IMR-90 (cell line): ENCODE measurements around the gene FAM193A. TPM values are rescaled to one million over a fixed set of nuclear protein-coding genes. Genes with fewer than 3 reads are reported as not detected.
"Not testable (repeated sequence)": the region's sequence is repeated elsewhere in the genome, so short reads cannot be mapped to it uniquely, and the experiment has no call there.

Experiments used
- ATAC-seq: fragments of 200-7000 bp; cut with Tn5 transposase; 2 replicates; pipeline ENCODE4 v1.9.1; 2020; ENCODE audit warnings: low read depth, mild to moderate bottlenecking, moderate library complexity
- BruUV-seq: library from RNA; stranded (reverse); fragments of 400-500 nt; replicated peaks from 2 replicates; lab custom pipeline; 2021; lab: Mats Ljungman, UMichigan
- CTCF ChIA-PET: fragments of 300-600 bp; formaldehyde crosslinking; extraction: SDS; loops from one replicate; lab custom pipeline; 2021; ENCODE audit warnings: antibody characterized with exemption; lab: Yijun Ruan, JAX
- POLR2A ChIA-PET: fragments of 300-600 bp; sonication (Branson Sonifier 250); formaldehyde crosslinking; loops from one replicate; lab custom pipeline; 2022; ENCODE audit warnings: antibody characterized with exemption; ENCODE audit not compliant: unreplicated experiment; lab: Charles Lee
- DNase-seq: peaks from one replicate; pipeline ENCODE4 v3.0.0; 2013
- H2AFZ ChIP-seq: replicated peaks from 2 replicates; pipeline ENCODE3; 2013; ENCODE audit warnings: low read length, mild to moderate bottlenecking; ENCODE audit not compliant: poor library complexity
- H2AK5ac ChIP-seq: 2 replicates; pipeline ENCODE4 v1.6.1; 2013; ENCODE audit warnings: low read depth, low read length, inconsistent platforms
- H2AK9ac ChIP-seq: replicated peaks from 2 replicates; pipeline ENCODE3; 2013; ENCODE audit warnings: mild to moderate bottlenecking, low read depth, low read length, moderate library complexity; ENCODE audit not compliant: poor library complexity
- H2BK120ac ChIP-seq: 2 replicates; pipeline ENCODE4 v1.6.1; 2013; ENCODE audit warnings: low read depth, low read length, inconsistent platforms
- H2BK15ac ChIP-seq: 3 replicates; pipeline ENCODE4 v1.6.1; 2013; ENCODE audit warnings: low read depth, low read length, inconsistent platforms
- H2BK20ac ChIP-seq: 2 replicates; pipeline ENCODE4 v1.6.1; 2013; ENCODE audit warnings: low read depth, mild to moderate bottlenecking, inconsistent platforms, low read length, moderate library complexity
- H2BK5ac ChIP-seq: 2 replicates; pipeline ENCODE4 v1.6.1; 2013; ENCODE audit warnings: mild to moderate bottlenecking, low read depth, low read length, inconsistent platforms; ENCODE audit not compliant: poor library complexity, severe bottlenecking
- H3K14ac ChIP-seq: replicated peaks from 2 replicates; pipeline ENCODE4 v1.6.1; 2013; ENCODE audit warnings: low read depth, low read length, inconsistent platforms
- H3K18ac ChIP-seq: 2 replicates; pipeline ENCODE4 v1.6.1; 2013; ENCODE audit warnings: low read depth, low read length, control low read depth
- H3K23ac ChIP-seq: 2 replicates; pipeline ENCODE4 v1.6.1; 2013; ENCODE audit warnings: low read depth, low read length, inconsistent platforms
- H3K27ac ChIP-seq: 2 replicates; pipeline ENCODE4 v1.5.1; 2013; ENCODE audit warnings: mild to moderate bottlenecking, control low read depth, low read length; ENCODE audit not compliant: insufficient read depth
- H3K27me3 ChIP-seq: 2 replicates; pipeline ENCODE4 v1.6.1; 2013; ENCODE audit warnings: low read length; ENCODE audit not compliant: control insufficient read depth, insufficient read depth
- H3K36me3 ChIP-seq: 2 replicates; pipeline ENCODE4 v1.6.1; 2013; ENCODE audit warnings: low read length, mixed read lengths; ENCODE audit not compliant: control insufficient read depth, insufficient read depth
- H3K4ac ChIP-seq: 2 replicates; pipeline ENCODE4 v1.6.1; 2013; ENCODE audit warnings: low read depth, low read length, inconsistent platforms
- H3K4me1 ChIP-seq: 2 replicates; pipeline ENCODE4 v1.6.1; 2013; ENCODE audit warnings: low read length, mixed read lengths; ENCODE audit not compliant: control insufficient read depth, insufficient read depth
- H3K4me2 ChIP-seq: 2 replicates; pipeline ENCODE4 v1.6.1; 2013; ENCODE audit warnings: low read depth, mild to moderate bottlenecking, control low read depth, low read length, moderate library complexity
- H3K4me3 ChIP-seq: 2 replicates; pipeline ENCODE4 v1.5.1; 2013; ENCODE audit warnings: low read depth, mild to moderate bottlenecking, control low read depth, low read length, moderate library complexity; ENCODE audit not compliant: insufficient read depth
- H3K56ac ChIP-seq: 2 replicates; pipeline ENCODE4 v1.6.1; 2013; ENCODE audit warnings: low read length, inconsistent platforms; ENCODE audit not compliant: insufficient read depth; ENCODE audit errors: extremely low read depth
- H3K79me1 ChIP-seq, 2 experiments: 2 replicates each; pipeline ENCODE4 v1.6.1; 2013; ENCODE audit warnings: low read length in 2 of 2, inconsistent platforms in 1 of 2, low read depth in 1 of 2
- H3K9ac ChIP-seq: 2 replicates; pipeline ENCODE4 v1.6.1; 2013; ENCODE audit warnings: low read depth, low read length, control low read depth
- H3K9me1 ChIP-seq: 2 replicates; pipeline ENCODE4 v1.6.1; 2013; ENCODE audit warnings: low read length, inconsistent platforms; ENCODE audit not compliant: insufficient read depth
- H3K9me3 ChIP-seq: 2 replicates; pipeline ENCODE4 v1.6.1; 2013; ENCODE audit warnings: low read length; ENCODE audit not compliant: control insufficient read depth, insufficient read depth
- H4K20me1 ChIP-seq: 2 replicates; pipeline ENCODE4 v1.6.1; 2013; ENCODE audit warnings: low read length, inconsistent platforms; ENCODE audit not compliant: insufficient read depth
- H4K5ac ChIP-seq: 2 replicates; pipeline ENCODE4 v1.6.1; 2013; ENCODE audit warnings: mild to moderate bottlenecking, low read depth, low read length, control low read depth
- H4K8ac ChIP-seq, 2 experiments: 2 replicates each; pipeline ENCODE4 v1.6.1; 2013; ENCODE audit warnings: low read depth in 2 of 2, low read length in 2 of 2, control low read depth in 1 of 2, inconsistent platforms in 1 of 2
- H4K91ac ChIP-seq: 2 replicates; pipeline ENCODE4 v1.6.1; 2013; ENCODE audit warnings: low read depth, low read length, inconsistent platforms; ENCODE audit not compliant: insufficient read depth
- WGBS, 2 experiments: methylation state at CpG; one replicate each; pipeline versions ENCODE4 v1.1.5 to v1.1.7; 2013; ENCODE audit warnings: missing lambda C conversion rate in 2 of 2; ENCODE audit not compliant: insufficient read length in 1 of 2; ENCODE audit errors: extremely low coverage in 2 of 2; 5-methylcytosine and 5-hydroxymethylcytosine counted together
- dilution Hi-C: fragments of 300-500 bp; cut with HindIII; formaldehyde crosslinking; loops from one replicate; pipeline ENCODE4 v1.14.3; 2018; ENCODE audit warnings: low sequenced_read_pairs; ENCODE audit not compliant: unreplicated experiment
- in situ Hi-C: fragments of 300-500 bp; cut with MboI; formaldehyde crosslinking; loops from 3 replicates; pipeline ENCODE4 v1.14.3; 2019; ENCODE audit warnings: low sequenced_read_pairs, inconsistent platforms, mixed read lengths
- intact Hi-C: fragments of 100-400 bp; cut with micrococcal nuclease; formaldehyde crosslinking; loops from 2 replicates; pipeline ENCODE4 v1.10.0; 2022
- polyA plus RNA-seq, 3 experiments: library from polyadenylated mRNA; depleted of rRNA; stranded (reverse); fragments of >200 nt; gene quantifications; 2 replicates each; pipeline ENCODE4 v1.2.3, GENCODE V29; 2012; ENCODE audit warnings: low replicate concordance in 1 of 3
- total RNA-seq: library from RNA; depleted of rRNA; stranded (reverse); fragments of >200 nt; gene quantifications from 2 replicates; pipeline ENCODE4 v1.2.3, GENCODE V29; 2012

FAM193A gene
- total and polyA plus RNA-seq, 2 of the 4 experiments (the other 2 are of a cell fraction): 6.8 to 11.0 TPM

- H3K36me3 ChIP-seq, H4K8ac ChIP-seq, H3K56ac ChIP-seq, H4K91ac ChIP-seq, H3K4me2 ChIP-seq, H2AK9ac ChIP-seq, H3K4me3 ChIP-seq, H3K18ac ChIP-seq, in situ Hi-C loops, H2AFZ ChIP-seq, H3K9me1 ChIP-seq, POLR2A ChIA-PET, H3K23ac ChIP-seq, H3K4ac ChIP-seq, H2BK15ac ChIP-seq, DNase-seq, dilution Hi-C loops, H2BK5ac ChIP-seq, H3K14ac ChIP-seq, H3K9ac ChIP-seq, H4K5ac ChIP-seq, BruUV-seq, H2BK120ac ChIP-seq, CTCF ChIA-PET, H2BK20ac ChIP-seq, H3K79me1 ChIP-seq, H3K27me3 ChIP-seq, H3K27ac ChIP-seq, H3K4me1 ChIP-seq, intact Hi-C loops, H2AK5ac ChIP-seq, ATAC-seq, H4K20me1 ChIP-seq: not testable (repeated sequence)
- no CpG with 5 or more reads among the region's 5 CpGs for WGBS, 2 experiments
- H3K9me3 ChIP-seq: peaks cover 11% of the 10 kb centered on the region
These were observed 244.2 kb downstream of the FAM193A start for GRCh38 chr4:2780643-2781042.
